ENCODE data around the gene WDR36.
A peak's percentile ranks its signal among the peaks of the same experiment; 100 is the strongest.

The WDR36 gene

DNA sequence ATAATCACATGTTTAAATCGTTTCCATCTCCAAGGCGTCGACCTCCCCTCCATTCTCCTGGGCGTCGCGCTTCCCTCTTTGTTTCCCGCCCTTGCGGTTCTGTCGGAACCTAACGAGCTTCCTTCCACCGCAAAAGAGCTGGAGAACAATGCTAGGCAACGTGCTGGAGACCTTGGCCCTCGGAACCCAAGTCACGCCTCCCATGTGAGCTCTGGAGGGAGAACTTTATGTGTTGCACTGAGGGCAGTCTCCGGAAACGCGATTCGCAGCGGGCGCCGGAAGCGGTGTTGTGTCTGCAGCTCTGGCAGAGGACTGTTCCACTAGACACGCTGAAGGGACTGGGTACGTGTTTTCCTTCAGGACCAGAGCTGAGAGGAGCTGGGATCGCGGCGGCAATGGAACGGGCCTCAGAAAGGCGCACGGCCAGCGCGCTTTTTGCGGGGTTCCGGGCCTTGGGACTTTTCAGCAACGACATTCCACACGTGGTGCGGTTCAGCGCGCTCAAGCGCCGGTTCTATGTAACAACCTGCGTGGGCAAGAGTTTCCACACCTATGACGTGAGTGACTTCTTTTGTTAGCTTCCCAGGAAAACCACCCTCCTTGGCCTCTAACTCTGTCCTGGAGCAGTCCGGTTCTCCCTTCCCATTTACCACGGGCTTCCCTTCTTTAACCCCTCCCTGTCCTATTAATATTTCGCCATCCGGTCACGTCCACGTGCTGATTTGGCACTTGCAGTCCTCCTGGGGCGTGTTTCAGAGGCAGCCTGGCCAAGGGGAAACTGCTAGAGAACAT is at the start of gene WDR36:
WDR36 (plus strand) TSS at position 287 of the 792 bp plus-strand sequence; CDS start at position 396, 109 bp downstream.
- peak; percentile 89 for DNase-seq (ENCODE audit: low read depth)

DNA sequence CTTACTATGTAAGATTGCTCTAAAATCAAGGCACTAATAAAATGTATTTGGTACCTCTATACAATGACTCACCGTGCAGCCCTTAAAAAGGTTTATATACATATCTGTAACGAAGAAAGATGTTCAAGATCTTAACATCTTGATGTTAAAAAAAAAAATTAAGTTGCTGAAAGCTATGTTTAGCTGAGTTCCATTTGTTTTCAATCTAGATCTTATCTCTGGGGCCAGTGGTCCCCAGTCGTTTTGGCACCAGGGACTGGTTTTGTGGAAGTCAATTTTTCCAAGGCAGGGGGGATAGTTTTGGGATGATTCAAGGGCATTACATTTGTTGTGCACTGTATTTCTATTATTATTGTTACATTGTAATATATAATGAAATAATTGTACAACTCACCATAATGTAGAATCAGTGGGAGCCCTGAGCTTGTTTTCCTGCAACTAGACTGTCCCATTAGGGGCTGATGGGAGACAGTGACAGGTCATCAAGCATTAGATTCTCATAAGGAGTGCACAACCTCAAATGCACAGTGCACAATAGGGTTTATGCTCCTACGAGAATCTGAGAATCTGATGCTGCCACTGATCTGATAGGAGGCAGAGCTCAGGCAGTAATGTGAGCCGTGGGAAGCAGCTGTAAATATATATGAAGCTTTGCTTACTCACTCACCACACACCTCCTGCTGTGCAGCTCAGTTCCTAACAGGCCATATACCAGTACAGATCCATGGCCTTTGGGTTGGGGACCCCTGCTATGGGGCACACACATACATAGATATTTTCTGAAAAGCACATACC is 48.2 kb upstream of the WDR36 start:
- DNase-seq (ENCODE audit: low read depth): peak; percentile 32

- DNase-seq (ENCODE audit: low read depth): no peak
These were observed 34.1 kb upstream of the WDR36 start for GRCh38 chr5:111058064-111058463.

DNA sequence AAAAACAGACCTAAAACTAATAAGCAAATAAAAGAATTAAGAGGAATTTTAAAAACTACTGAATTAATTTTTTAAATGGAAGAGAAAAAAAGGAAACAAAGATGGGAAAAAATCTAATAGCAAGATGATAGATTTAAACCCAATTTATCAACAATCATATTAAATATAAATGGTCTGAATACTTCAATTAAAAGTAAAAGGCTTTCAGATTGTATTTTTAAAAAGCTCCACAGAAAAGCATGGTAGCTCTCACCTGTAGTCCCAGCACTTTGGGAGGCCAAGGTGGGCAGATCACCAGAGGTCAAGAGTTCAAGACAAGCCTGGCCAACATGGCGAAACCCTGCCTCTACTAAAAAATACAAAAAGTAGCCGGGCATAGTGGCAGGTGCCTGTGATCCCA is 32.0 kb upstream of the WDR36 start:
- DNase-seq (ENCODE audit: low read depth): no peak

DNA sequence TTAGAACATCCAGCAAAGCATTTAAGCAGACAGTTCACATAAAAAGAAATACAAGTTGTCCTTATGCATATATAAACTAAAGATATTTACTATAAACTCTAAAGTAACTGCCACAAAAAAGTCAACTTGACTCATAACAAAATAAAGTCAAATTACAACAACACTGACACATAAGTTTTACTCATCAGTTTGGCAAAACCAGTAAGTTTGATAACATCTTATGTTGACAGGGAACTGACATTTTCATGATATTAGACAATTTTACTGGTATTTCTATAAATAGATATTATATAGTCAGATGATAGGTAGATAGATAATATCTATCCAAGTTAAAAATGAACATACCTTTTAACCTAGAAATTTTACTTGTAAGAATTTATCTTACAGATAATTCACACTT is 30.5 kb upstream of the WDR36 start:
- no peak for DNase-seq (ENCODE audit: low read depth)

DNA sequence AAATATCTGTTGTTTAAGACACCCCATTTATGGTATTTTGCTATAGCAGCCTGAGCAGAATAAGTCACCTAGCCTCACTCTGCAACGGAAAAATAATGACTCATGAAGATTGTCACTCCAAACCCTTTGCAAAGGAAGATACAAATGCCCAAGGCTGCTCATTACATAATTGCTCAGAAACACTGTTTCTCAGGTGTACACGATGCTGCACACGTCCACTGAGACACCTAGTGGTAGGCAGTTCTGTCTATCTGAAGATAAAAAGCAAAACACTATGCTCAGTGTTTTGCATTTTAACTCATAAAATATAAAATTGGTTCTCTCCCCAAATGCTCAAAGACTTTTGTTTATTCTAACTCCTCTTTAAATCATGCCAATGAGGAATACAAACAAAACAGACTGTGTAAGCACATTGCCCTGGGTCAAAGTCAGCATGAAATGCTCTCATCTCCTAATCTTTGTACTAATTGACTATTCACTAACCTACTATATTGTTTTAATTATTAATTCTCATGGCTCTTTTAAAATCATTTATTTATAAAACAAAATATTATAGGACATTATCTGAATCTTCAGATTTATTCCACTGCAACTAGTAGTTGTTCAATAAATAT is 28.3 kb upstream of the WDR36 start:
- peak; percentile 7 for DNase-seq (ENCODE audit: low read depth)

- no peak for DNase-seq (ENCODE audit: low read depth)
These were observed 25.7 kb upstream of the WDR36 start for GRCh38 chr5:111066261-111066938.

DNA sequence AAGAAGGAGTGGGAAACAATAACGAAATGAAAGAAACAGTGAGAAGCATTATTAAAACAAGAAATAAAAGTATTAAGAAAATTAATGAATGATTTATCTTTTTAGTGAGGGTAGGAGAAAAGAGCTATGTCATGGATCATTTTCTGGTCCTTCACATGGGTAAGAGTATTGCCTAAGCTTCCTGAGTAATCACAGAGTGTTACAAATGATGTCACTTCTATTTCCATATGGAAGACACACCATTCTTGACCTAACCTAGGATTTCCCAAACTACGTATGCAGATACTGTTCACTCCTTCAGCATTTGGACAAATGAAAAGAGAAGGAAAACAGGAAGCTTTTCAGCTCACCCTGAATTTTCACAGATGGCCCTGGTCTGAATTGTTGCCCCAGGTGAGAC is 23.9 kb upstream of the WDR36 start:
- no peak for DNase-seq (ENCODE audit: low read depth)

DNA sequence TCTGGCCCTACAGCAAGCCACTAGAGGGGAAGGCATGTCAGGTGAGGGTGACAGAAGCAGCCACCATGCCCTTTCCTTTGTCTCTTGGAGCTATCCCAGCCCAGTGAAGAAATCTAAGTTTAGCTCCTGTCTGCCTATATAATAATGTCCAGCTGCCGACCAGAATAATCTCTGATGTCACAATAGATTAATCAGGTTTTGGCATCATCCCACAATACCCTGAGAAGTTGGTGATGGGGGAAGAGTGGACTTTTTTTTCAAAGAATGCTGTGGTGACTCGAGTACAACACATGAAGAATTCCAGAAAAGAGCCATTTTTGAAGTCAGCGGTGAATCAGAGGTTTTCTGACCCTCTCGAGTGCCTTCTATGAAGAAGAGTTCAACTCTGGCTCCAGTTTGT is 22.3 kb upstream of the WDR36 start:
- DNase-seq (ENCODE audit: low read depth): peak; percentile 51

GRCh38 chr5:111070272-111071134 is 21.6 kb upstream of the WDR36 start:
- no peak for DNase-seq (ENCODE audit: low read depth)

- DNase-seq (ENCODE audit: low read depth): no peak
These were observed 20.7 kb upstream of the WDR36 start, which contains the start of gene TSLP for GRCh38 chr5:111071413-111071812. TSLP (plus strand) TSS chr5:111071713; CDS start chr5:111071891, 178 bp downstream.

- peak; percentile 28 for DNase-seq (ENCODE audit: low read depth)
These were observed 19.0 kb upstream of the WDR36 start for GRCh38 chr5:111072949-111073682.

- DNase-seq (ENCODE audit: low read depth): no peak
These were observed 17.9 kb upstream of the WDR36 start for GRCh38 chr5:111074244-111074643.

DNA sequence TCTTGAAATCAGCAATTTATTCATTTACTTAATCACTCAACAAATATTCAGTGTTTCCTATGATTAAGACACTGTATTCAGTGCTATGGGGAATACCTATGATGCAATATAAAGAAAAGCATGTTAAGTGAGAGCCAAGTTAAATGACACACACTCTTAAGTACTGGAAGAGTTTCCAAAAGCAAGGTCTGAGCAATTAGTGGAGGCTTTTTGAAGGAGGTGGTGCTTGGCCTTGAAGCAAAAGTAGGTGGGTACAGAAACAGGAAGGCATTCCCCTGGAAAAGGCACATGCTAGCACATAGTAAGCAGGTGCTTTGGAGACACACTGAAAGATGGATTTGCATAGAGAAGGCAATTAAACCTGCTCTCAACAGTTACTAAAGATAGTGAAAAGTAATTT is 16.6 kb upstream of the WDR36 start:
- peak; percentile 80 for DNase-seq (ENCODE audit: low read depth)

- no peak for DNase-seq (ENCODE audit: low read depth)
These were observed 16.1 kb upstream of the WDR36 start for GRCh38 chr5:111076091-111076490.

DNA sequence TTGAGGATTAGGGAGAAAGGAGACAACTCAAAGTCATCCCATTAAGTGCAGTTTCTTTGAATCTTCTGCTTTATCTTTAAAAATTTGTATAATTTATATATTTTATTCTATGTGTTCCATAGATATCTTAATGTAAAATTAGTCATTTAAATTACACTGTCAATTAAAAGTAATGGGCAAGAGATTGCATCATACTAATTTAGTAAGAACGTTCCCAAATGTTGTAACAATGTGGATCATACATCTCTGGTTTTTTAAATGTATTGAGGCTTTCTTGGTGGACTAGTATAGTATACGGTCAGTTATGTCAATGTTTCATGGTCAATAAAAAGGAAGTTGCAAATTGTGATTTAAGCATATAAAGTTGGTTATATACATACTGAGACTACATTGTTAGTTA is 14.5 kb upstream of the WDR36 start:
- DNase-seq (ENCODE audit: low read depth): no peak

- no peak for DNase-seq (ENCODE audit: low read depth)
These were observed 12.3 kb upstream of the WDR36 start for GRCh38 chr5:111079846-111080245.

DNA sequence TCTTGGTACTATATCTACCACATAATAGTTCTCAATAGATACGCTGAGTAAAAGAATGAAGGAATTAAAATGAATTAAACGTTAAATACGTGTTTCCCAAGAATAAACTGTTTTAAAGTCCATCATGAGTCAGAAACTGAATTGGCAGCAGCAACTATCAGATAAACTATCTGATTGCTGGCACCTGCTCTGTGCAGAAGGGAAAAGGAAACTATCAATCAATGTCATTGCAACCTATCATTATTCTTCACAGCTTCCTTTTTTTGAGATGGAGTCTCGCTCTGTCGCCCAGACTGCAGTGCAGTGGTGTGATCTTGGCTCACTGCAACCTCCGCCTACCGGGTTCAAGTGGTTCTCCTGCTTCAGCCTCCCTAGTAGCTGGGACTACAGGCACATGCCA is 8.8 kb upstream of the WDR36 start:
- no peak for DNase-seq (ENCODE audit: low read depth)

DNA sequence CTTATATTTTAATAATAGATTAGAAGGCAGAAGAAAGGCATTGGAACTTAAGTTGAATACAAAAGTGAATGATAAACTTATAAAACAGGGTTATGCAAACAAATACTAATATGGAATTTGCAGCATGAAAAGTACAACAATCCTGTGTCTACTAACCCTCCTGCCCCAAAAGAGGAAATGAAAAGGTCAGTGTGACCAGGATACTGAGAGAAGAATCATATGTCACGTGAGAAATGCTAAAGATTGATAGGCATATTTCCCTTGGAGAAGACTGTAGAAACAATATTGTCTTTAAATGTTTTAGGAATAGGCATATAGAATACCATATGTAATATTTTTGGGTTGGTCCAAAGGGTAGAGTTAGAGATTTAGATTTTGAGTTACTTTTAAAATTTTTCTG is 3.8 kb downstream of the WDR36 start:
- DNase-seq (ENCODE audit: low read depth): no peak

DNA sequence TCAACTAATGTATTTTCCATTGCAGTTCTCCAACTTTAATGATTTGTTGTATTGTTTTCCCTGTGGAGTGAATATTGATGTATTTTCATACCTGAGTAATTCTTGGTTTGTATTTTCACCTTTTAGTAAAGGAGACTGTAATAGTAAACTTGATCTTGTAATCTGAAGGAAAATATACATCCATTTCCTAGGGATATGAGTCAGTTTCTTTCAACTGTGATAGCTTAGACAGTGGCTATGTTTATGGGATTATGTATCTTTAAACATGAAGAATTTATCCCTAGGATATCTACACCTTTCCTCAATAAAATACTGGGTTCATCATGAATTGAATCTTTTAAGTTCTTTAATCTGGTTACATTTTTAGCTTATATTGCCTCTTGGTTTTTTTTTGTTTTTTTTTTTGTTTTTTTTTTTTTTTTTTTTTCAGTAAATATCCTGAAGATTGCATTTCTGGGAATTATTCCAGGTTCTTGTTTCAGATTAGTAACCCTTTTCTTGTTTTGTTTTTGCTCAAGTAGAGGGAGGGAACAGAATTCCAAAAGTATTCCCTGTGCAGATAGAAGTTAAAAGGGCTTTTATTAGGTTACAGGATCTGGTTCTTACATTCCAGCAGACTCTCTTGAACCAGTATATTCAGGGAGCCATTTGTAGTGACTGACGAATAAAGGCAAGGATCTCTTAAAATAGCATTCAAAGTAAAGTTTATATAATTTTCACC is 7.1 kb downstream of the WDR36 start:
- DNase-seq (ENCODE audit: low read depth): peak; percentile 6

Data from EH (cell line).